Measurements from ENCODE around the gene ABCF2.

GRCh38 chr7:151242159-151243044 is 15.4 kb upstream of the ABCF2 start:
- TF ChIP-seq CTCF (conservative IDR thresholded peaks at IDR 0.05): no peak
- TF ChIP-seq EZH2 (IDR thresholded peaks at IDR 0.05; ENCODE audit: low read depth): no peak
